GM19240 (cell line): Measurements from ENCODE around the gene YIPF4.
"Not testable (repeated sequence)": the region's sequence is repeated elsewhere in the genome, so short reads cannot be mapped to it uniquely, and the experiment has no call there.

ENCODE experiments used
- DNase-seq: peaks from one replicate; pipeline ENCODE4 v3.0.0; 2011; ENCODE audit warnings: low spot score; ENCODE audit not compliant: insufficient read length

Gene YIPF4

DNA sequence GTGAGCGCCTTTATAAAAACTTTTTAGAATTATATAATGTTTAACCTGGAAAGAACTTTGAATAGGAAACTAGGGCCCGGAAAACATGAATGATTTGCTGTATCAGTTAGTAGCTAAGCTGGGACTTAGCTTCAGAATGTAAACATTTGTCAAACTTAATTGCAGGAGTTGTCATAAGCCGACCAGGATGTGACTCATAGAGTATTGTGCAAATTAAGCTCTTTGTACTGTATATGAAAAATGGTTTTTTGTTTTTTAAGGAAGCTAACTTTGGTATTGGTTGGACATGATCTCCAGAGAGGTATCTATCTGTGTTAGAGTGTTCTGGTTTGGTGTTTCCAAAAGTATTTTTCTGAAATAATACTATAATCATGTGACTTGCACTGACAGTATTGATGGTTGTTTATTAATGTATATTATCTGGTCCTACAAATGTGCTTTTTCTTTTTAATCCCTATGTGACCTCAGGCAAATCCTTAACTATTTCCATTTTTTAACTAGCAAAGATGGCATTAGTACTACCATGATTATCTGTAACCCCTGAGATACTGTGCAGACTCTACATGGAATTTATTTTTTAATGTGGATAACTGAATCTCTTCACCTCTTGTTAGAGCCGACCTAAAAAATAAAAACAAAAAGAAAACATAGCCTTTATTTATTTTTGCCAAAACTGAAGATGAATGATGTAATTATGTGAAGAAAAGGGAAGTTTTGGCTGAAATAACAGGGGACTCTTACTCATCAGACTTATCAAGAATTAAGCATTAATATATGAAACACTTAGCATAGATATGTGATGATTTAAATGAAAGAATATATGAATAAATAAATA, 11.7 kb downstream of the YIPF4 start:
- no peak for DNase-seq

DNA sequence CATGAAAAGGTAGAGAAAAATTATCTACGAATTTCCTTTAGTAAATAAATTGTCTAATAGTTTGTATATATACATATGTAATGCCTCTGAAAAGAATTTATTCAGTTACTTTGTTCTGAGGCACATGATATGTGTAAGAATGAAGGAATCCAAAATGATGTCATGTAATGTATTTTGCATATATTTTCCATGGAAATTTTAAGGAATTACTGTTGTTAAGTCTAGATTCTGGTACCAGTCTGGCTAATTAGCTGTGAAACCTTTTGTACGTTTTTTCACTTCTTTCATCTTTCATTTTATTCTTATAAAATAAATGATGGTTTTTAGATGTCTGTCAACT, 12.3 kb downstream of the YIPF4 start:
- DNase-seq: no peak

DNA sequence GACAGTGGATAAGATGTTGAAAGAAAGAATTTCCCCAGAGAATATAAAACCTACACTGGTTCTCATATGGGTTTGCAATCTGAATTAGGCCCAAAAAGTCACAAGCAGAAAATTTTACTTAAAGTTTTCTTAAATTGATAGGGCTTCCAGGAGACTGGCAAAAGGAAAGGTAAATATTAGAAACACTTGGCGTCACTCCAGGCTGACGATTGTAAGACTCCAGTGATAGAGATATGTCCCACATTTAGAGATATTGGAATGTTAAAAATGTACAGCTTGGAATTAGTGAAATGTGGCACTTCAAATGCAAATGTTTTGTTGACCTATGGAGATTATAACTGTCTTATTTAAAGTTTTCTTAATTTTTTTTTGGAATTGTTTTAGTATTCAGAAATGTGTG, 14.0 kb downstream of the YIPF4 start:
- DNase-seq: no peak

- not testable (repeated sequence) for DNase-seq
These were observed 15.8 kb downstream of the YIPF4 start for GRCh38 chr2:32293493-32293892.

- not testable (repeated sequence) for DNase-seq
These were observed 16.4 kb downstream of the YIPF4 start for GRCh38 chr2:32293966-32294562.

GRCh38 chr2:32310577-32310976, 32.9 kb downstream of the YIPF4 start:
- DNase-seq: no peak

DNA sequence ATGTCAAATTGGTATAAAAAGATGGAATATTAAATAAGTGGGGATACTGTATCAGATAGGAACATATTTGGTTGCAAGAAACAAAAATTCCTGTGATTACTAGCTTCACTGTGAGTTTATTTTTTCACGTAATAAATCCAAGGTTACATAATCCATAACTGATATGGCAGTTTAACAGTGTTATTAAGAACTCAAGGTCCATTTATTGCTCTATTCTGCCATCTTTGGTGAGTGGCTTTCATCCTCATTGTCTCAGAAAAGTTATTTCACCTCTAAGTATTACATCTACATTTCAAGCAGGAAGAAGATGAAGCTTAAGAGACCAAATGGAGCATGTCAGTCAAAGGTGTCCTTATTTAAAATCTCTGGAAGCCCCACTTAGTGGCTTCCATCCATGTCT, 37.2 kb downstream of the YIPF4 start:
- DNase-seq: no peak

DNA sequence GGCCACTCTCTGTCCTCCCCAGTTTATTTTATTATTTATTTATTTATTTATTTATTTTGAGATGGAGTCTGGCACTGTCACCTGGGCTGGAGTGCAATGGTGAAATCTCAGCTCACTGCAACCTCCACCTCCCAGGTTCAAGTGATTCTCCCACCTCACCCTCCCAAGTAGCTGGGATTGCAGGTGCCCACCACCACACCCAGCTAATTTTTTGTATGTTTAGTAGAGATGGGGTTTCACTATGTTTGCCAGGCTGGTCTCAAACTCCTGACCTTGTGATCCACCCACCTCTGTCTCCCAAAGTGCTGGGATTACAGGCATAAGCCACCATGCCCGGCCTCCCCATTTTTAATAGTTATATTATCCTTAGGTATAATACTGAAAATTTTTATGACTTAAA, 51.0 kb downstream of the YIPF4 start:
- DNase-seq: not testable (repeated sequence)

DNA sequence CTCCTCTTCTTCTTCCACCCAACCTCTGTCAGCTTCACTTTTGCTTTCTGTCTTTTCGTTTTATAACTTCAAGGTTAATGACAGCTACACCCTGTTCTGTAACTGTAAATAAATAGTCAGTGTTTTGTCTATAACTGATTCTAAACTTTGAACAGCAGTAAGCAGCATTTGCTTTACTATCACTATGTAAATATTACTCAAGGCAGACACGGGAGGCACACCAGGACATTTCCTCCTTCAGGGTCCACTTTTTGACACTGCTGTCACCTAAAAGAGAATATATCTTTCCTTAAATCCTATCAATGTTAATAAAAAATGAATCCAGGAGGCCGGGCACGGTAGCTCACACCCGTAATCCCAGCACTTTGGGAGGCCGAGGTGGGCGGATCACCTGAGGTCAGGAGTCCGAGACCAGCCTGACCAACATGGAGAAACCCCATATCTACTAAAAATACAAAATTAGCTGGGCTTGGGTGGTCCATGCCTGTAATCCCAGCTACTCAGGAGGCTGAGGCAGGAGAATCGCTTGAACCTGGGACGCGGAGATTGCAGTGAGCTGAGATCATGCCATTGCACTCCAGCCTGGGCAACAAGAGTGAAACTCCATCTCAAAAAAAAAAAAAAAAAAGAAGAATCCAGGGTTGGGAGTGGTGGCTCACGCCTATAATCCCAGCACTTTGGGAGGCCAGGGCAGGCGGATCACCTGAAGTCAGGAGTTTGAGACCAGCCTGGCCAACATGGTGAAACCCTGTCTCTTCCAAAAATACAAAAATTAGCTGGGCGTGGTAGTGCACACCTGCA, 51.7 kb downstream of the YIPF4 start:
- not testable (repeated sequence) for DNase-seq

GRCh38 chr2:32330136-32330535, 52.4 kb downstream of the YIPF4 start:
- DNase-seq: no peak

- DNase-seq: no peak
These were observed 65.1 kb downstream of the YIPF4 start for GRCh38 chr2:32342801-32343200.

DNA sequence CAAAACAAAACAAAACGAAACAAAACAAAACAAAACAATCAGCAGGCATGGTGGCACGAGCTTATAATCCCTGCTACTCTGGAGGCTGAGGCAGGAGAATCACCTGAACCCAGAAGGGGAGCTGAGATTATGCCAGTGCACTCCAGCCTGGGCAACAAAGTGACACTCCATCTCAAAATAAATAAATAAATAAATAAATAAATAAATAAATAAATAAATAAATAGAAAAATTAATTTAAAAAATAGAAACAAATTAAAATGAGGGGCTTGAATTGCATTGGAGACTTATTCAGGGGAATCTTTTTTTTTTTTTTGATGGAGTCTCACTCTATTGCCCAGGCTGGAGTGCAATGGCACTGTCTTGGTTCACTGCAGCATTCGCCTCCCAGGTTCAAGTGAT, 73.1 kb downstream of the YIPF4 start:
- not testable (repeated sequence) for DNase-seq

- DNase-seq: no peak
These were observed 78.4 kb downstream of the YIPF4 start for GRCh38 chr2:32355976-32356680.

DNA sequence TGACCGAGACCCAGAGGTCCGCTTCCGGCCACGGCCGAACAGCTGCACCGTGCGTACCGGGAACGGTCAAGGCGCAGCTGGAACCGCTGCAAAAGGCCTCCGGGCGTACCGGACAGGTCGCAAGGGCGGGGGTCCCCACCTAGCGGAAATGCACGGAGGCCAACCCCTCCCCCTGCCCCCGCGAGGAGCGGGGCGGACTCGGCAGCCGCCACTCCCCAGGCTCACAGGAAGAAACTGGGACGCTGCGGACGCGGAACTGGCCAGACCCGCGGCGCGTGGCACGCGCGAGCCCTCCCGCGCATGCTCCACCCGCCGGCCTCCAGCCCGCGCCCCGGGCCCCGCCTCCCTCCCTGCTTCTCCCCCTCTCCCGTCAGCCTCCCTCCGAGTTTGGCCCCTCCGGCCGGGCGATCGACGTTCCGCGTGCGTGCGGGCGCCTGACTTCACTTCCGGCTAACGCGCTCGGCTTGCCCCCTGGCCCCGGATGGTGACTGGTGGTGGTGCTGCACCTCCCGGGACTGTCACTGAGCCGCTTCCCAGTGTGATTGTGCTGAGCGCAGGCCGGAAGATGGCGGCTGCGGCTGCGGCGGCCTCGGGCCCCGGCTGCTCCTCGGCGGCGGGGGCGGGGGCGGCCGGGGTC, 79.1 kb downstream of the YIPF4 start, which contains the start of gene BIRC6:
TSS of gene BIRC6 (plus strand) at position 343 of the 637 bp plus-strand sequence. CDS start at position 482, 139 bp downstream.
- peak; percentile 92 for DNase-seq

DNA sequence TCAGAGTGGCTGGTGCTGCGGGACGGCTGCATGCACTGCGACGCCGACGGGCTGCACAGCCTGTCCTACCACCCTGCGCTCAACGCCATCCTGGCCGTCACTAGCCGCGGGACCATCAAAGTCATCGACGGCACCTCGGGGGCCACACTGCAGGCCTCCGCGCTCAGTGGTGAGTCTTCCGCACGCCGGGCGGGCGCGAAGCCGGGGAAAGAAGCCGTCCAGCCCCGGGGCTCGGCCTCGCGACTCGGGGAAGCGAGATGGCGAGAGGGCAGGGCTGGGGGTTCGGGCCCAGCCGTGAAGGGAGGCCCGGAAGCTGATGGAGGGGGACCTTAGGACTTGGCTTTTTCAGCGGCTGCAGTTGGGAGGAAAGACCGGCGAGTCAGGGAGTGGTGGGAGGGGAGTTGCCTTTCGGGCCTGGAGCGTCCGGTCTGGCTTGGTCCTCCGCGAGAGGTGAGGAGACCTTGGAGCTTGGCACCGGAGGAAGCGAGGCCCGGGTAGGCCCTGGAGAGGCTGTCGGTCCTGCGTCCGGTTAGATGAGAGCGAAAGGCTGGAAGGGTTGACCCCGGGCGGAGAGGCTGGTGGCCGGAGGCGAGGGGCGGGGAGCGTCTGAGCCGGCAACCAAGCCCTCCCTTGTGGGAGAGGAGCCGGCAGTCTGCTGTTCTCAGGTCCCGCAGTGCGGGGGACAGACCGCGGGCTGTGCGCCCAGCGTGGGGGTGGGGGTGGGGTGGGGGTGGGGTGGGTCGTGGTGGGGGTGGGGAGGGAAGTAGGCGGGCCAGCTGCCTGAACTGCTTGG, 79.8 kb downstream of the YIPF4 start:
- DNase-seq: no peak

GRCh38 chr2:32358111-32358482, 80.4 kb downstream of the YIPF4 start:
- no peak for DNase-seq

GRCh38 chr2:32360416-32360815, 82.7 kb downstream of the YIPF4 start:
- no peak for DNase-seq

DNA sequence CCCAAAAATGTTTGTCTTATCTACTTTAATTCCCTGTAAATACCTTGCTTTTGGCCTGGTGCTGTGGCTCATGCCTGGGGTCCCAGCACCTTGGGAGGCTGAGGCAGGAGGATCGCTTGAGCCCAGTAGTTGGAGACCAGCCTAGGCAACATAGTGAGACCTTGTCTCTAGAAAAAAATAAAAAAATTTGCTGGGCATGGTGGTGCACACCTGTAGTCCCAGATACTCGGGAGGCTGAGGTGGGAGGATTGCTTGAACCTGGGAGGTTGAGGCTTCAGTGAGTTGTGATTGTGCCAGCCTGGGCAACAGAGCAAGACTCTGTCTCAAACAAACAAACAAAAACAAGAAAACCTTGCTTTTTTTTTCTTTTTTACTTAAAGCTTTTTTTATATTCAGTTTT, 85.3 kb downstream of the YIPF4 start:
- DNase-seq: not testable (repeated sequence)

DNA sequence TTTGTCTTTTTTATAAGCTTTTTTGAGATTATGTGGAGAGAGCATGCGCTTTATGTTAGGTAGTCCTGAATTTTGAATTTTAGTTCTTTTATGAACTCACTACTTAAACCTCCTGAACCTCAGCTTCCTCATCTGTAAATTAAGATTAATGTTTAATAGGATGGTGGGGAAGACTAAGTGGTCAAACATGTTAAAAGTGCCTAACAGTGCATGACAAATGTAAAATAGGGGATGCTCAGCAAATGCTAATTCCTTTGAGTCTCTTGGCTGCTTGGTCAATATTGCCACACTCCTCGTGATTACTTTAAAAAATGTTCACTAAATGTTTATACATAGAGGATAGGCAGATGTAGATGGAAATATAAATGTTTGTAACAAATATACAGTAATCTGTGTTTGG, 85.9 kb downstream of the YIPF4 start:
- no peak for DNase-seq

GRCh38 chr2:32364290-32364689, 86.6 kb downstream of the YIPF4 start:
- DNase-seq: not testable (repeated sequence)
